Chondrocyte (in vitro differentiated cells): ENCODE results near the gene DISP2. TPM values are rescaled to one million over a fixed set of nuclear protein-coding genes. Genes with fewer than 3 reads are reported as not detected.

ENCODE experiments used
- DNase-seq: peaks from one replicate; pipeline ENCODE4 v3.0.0; 2021; ENCODE audit warnings: mixed read lengths, low spot score
- H3K27ac Mint-ChIP-seq: one replicate; pipeline ENCODE4 v1.8.0; 2021; ENCODE audit warnings: mild to moderate bottlenecking, moderate library complexity, mixed read lengths; ENCODE audit not compliant: unreplicated experiment
- H3K27me3 Mint-ChIP-seq: 2 replicates; pipeline ENCODE4 v1.8.0; 2021; ENCODE audit warnings: low read depth, mixed read lengths
- H3K36me3 Mint-ChIP-seq: 2 replicates; pipeline ENCODE4 v1.8.0; 2021; ENCODE audit warnings: low read depth, mixed read lengths
- H3K4me1 Mint-ChIP-seq: 2 replicates; pipeline ENCODE4 v1.8.0; 2021; ENCODE audit warnings: low read depth, mild to moderate bottlenecking, mixed read lengths
- H3K4me3 Mint-ChIP-seq: one replicate; pipeline ENCODE4 v1.8.0; 2021; ENCODE audit warnings: mild to moderate bottlenecking, moderate library complexity, mixed read lengths; ENCODE audit not compliant: unreplicated experiment
- H3K9me3 Mint-ChIP-seq: 2 replicates; pipeline ENCODE4 v1.8.0; 2021; ENCODE audit warnings: low read depth, mixed read lengths
- CTCF ChIP-seq: fragments of 200-600 bp; sonication (generic); IDR thresholded peaks from 2 replicates; pipeline ENCODE4 v1.5.0; 2021; ENCODE audit warnings: antibody characterized with exemption, mild to moderate bottlenecking, moderate library complexity
- total RNA-seq: library from RNA; stranded (reverse); gene quantifications from 3 replicates; pipeline ENCODE4 v1.2.1, GENCODE V29; 2021

The DISP2 gene
- total RNA-seq, 1 donor from 2014 or later = 1.4 TPM

- Mint-ChIP-seq H3K27ac (no peak overlapping the region), H3K4me3 (no peak overlapping the region), H3K4me1 (peaks cover 32% of the 10 kb centered on the region), H3K27me3 (peaks cover 3% of the 10 kb centered on the region), H3K36me3 (no peaks in the 10 kb centered on the region), H3K9me3 (no peaks in the 10 kb centered on the region)
- no peak for TF ChIP-seq CTCF
- no peak for DNase-seq
Measured at GRCh38 chr15:40312370-40313158, 45.5 kb upstream of the DISP2 start.

DNA sequence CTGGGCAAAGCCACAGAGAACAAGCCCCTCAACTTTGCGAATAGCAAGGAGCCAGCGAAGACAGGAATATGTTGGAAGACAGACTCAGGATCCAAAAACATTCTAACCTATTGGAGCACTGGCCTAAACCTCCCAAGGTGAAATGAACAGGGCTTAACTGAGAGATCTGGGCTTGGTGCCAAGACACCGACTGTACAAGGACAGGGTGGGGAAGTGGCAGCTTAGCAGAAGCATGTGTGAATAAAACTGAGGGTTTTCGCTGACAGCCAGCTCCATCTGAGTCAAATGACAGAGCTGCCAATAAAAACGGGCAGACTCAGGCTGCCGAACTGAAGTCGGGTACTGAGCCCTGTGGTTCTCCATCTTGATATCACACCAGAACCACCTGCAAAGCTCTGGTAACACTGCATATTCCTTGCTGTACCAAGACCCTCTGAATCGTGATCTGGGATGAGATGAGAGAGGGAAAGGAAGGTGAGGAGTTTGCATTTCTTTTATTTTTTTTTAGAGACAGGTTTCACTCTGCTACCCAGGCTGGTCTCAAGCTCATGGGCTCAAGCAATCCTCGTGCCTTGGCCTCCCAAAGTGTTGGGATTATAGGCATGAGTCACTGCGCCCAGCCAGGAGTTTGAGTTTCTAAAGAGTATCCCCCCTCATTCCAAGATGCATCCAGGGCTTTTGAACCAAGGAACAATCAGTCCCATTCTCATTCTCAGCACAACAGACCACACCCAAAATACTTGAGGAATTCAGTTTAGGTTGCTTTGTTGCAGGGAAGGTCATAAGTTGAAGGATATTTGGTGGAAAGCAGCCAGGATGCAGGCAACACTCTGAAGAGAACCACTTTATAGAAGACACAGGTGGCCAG lies 44.3 kb upstream of the DISP2 start:
- Mint-ChIP-seq H3K36me3 (no peaks in the 10 kb centered on the region), H3K4me1 (peaks cover 30% of the 10 kb centered on the region), H3K9me3 (no peaks in the 10 kb centered on the region), H3K27ac (peak overlapping the region; percentile 61), H3K27me3 (peaks cover 3% of the 10 kb centered on the region), H3K4me3 (peak overlapping the region; percentile 33)
- no peak for TF ChIP-seq CTCF
- DNase-seq = no peak

- H3K4me3 Mint-ChIP-seq = no peak overlapping the region
- no peaks in the 10 kb centered on the region for H3K9me3 Mint-ChIP-seq
- no peak for TF ChIP-seq CTCF
- peaks cover 27% of the 10 kb centered on the region for H3K4me1 Mint-ChIP-seq
- H3K27me3 Mint-ChIP-seq = peaks cover 3% of the 10 kb centered on the region
- peak overlapping the region; percentile 32 for H3K27ac Mint-ChIP-seq
- DNase-seq = no peak
- H3K36me3 Mint-ChIP-seq = no peaks in the 10 kb centered on the region
Measured at GRCh38 chr15:40314723-40315276, 43.2 kb upstream of the DISP2 start.

GRCh38 chr15:40316931-40317330 lies 41.1 kb upstream of the DISP2 start:
- Mint-ChIP-seq H3K27me3 (peaks cover 2% of the 10 kb centered on the region), H3K9me3 (no peaks in the 10 kb centered on the region), H3K27ac (no peak overlapping the region), H3K4me3 (no peak overlapping the region), H3K4me1 (peaks cover 37% of the 10 kb centered on the region), H3K36me3 (no peaks in the 10 kb centered on the region)
- TF ChIP-seq CTCF = no peak
- DNase-seq = no peak

- Mint-ChIP-seq H3K27ac (no peak overlapping the region), H3K4me1 (peaks cover 44% of the 10 kb centered on the region), H3K36me3 (no peaks in the 10 kb centered on the region), H3K27me3 (peaks cover 2% of the 10 kb centered on the region), H3K4me3 (no peak overlapping the region), H3K9me3 (no peaks in the 10 kb centered on the region)
- no peak for TF ChIP-seq CTCF
- no peak for DNase-seq
Measured at GRCh38 chr15:40317580-40317979, 40.4 kb upstream of the DISP2 start.
